Erythroblast (primary cell): ENCODE results near the gene PIGH.

Source experiments
- DNase-seq, 2 experiments: peaks; one replicate each; lab custom pipeline; 2025; lab: John Stamatoyannopoulos, UW
- GATA1 ChIP-seq: IDR thresholded peaks from 2 replicates; pipeline ENCODE4 v1.6.1; 2011; ENCODE audit warnings: low read depth, mild to moderate bottlenecking, control low read depth, low read length, moderate library complexity
- POLR2A ChIP-seq: IDR thresholded peaks from 2 replicates; pipeline ENCODE4 v1.6.1; 2011; ENCODE audit warnings: mild to moderate bottlenecking, low read length

PIGH gene

DNA sequence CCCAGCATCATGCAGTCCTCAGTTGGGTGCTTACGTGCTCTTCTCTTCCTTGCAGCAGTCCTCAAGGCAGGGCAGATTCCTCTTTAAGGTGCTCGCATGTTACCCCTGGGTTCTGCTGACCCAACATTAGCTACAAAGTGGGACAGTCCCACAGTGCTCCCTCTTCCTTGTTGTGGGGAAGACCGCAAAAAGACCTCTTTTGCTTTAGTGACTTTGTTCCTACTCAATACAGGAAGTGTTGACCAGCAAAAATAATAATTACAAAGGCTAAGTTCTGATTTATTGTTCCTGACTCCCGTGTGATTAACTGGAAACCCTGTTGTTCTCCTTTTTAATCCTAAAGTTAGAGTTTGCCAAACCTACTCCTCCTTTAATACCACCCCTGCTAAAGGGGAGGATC lies 13.7 kb downstream of the PIGH start:
- no peak for DNase-seq
- TF ChIP-seq GATA1 = no peak
- no peak for TF ChIP-seq POLR2A

DNA sequence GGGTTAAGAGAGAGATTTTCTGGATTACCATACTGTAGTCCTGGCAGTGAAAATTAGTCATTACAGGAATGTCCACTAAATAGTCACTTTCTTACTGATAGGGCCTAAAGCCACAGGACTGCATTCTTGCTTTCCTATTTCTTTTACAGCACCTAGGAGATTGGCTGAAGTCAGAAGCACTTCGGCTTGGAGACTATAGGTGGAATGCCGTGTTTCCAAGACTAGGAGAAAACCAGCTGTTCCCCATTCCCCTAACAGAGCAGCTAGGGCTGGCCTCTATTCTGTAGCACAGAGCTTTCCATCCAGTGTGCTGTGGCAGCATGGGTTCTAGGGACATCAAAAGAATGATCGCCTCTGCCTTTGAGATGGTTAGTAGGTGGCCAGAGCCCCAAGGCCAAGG lies 15.1 kb downstream of the PIGH start:
- DNase-seq = no peak
- TF ChIP-seq POLR2A (no peak), GATA1 (no peak)

DNA sequence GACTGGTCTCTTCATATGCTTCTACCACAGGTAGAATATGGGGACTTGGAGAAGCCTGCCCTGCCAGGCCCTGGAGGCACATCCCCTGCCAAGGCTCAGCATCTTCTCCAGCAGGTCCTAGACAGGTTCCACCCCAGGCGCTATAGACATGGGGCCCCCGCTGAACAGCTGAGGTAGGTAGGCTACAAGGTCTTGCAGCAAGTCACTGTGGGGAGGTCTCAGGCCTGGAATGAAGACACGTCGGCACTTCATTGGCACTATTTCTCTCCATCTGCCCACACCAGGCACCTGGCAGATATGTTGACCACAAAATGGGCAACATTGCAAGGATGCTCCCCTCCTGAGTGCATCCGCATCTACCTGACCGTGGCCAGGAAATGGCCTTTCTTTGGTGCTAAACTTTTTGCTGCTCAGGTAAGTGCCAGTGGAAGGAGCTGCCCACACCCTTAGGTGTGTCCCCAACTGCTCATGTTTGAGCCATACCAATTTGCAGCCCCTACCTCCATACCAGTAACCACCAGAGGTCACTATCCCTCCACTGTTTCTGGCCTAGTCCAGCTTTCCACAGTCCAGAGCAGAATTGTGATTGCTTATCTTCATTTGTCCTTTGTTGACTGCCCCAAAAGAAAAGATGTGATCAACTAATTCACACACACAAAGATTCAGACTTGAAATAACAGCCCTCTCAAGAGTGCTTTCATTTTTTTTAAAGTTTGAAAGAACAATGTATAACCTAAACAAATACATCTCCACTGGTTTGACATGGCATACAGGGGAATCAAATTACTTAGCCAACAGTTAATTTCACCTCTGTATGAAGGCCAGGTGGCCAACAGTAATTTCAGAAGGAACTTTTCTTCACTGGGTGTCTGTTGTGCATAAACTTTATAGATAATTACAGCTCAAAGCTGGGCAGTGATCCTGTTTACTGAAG lies 16.1 kb downstream of the PIGH start:
- TF ChIP-seq POLR2A (no peak), GATA1 (no peak)
- DNase-seq = peak; percentile 65 to 78

DNA sequence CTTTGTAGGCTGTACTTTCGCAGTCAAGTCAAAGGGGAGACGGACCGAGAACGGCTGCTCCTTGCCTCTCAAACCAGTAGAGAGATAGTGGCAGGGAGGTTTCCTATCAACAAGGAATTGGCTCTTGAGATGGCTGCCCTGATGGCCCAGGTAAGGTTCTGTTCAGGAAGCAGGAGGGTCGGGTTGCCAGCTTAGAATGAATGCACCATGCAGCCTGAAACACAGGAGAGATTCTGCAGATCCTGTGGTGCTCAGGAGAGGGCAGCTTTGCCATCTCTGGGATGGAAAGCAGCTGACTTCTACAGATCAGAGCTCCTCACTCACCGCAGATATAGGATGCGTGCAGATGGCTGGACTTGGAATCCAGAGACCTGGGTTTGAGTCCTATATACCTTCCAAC lies 18.0 kb downstream of the PIGH start:
- TF ChIP-seq POLR2A (no peak), GATA1 (no peak)
- no peak for DNase-seq

DNA sequence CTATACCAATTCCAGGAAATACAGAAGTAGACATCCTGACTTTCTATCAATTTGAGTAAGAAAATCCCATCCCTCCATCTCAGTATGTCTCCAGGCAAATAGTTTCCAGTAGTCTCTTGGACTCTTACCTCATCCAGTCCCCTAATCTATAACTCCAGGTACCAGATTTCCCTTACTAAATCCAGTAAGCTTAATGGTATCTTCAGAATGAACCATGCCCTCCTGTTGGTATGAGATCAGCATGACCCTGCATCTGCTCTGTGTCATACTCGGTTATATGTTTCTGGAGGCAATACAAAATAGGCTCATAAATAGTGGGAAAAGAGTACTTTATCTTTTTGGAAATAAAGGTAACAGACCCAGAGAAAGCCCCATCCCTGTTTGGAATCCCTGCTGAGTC lies 18.4 kb downstream of the PIGH start:
- TF ChIP-seq POLR2A (no peak), GATA1 (no peak)
- no peak for DNase-seq

DNA sequence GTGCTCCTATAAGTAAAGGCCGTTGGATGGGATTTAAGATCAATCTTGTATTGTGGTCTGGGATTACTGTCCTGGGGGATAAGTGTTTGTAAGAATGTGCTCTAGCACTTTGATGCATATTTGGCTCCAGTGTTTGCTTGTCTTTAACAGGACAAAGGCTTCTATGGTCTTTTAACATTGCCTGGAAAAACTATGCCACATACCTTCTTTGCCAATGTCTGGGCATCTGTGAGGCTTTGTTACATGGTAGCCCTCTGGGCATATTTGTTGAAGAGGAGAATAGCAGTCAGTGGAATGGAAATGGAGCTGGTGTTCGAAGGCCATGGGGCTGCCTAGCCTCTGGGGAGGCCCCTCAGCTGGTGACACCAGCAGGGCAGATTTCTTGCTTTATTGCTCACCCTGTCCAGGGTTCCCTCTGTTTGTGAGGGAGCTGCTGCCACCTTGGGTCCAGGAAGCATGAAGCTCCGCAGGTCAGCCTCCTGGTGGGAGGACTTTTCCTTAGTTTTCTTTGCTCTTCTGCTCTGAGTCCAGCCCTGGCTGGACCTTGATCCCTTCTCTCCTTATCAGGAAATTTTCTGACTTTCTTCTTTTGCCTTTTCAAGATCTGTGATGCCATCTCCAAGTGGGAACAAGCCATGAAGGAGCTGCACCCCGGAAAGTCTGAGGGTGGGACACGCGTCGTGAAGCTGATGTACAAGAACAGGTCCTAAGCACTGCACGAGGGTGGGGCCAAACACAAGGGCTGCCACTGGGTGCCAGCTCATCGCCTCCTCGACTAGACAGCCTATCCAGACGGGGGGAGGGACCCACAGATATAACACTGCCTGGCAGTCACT lies 19.5 kb downstream of the PIGH start:
- TF ChIP-seq GATA1 (no peak), POLR2A (no peak)

DNA sequence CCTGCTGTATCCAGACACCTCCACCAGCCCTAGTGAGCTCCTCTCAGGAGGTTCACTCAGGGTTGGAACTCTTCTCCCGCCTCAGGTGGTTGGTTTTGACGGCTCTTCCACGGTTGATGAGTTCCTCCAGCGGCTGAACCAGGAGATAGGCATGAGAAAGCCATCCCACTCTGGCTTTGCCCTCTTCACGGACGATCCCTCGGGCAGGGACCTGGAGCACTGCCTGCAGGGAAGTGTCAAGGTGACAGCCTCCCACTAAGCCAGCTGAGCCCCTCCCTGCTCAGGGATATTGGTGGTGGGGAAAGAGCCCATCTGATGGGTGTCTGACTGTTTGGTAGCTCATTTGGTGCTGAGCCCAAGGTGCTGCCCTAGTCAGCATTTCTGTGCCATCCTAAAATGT lies 20.4 kb downstream of the PIGH start:
- no peak for DNase-seq
- TF ChIP-seq POLR2A (no peak), GATA1 (no peak)

More for the DNA sequence above, 19.5 kb downstream of the PIGH start:
- no peak for DNase-seq

DNA sequence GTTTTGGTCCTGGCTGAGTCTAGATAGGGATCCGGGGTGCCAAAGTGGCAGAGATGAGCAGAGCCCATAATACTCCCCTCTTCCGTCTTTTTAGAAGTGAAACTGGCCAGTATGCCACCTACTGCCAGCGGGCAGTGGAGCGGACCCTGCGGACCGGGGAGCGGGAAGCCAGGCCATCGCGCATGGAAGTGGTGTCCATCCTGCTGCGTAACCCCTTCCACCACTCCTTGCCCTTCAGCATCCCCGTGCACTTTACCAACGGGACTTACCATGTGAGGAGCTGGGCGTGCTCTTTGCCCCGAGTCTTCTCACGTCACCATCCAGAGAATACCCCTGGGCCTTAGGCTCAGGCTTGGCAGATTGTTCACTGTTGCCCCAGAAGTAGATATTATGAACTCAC lies 21.0 kb downstream of the PIGH start:
- TF ChIP-seq POLR2A (no peak), GATA1 (no peak)
- no peak for DNase-seq

DNA sequence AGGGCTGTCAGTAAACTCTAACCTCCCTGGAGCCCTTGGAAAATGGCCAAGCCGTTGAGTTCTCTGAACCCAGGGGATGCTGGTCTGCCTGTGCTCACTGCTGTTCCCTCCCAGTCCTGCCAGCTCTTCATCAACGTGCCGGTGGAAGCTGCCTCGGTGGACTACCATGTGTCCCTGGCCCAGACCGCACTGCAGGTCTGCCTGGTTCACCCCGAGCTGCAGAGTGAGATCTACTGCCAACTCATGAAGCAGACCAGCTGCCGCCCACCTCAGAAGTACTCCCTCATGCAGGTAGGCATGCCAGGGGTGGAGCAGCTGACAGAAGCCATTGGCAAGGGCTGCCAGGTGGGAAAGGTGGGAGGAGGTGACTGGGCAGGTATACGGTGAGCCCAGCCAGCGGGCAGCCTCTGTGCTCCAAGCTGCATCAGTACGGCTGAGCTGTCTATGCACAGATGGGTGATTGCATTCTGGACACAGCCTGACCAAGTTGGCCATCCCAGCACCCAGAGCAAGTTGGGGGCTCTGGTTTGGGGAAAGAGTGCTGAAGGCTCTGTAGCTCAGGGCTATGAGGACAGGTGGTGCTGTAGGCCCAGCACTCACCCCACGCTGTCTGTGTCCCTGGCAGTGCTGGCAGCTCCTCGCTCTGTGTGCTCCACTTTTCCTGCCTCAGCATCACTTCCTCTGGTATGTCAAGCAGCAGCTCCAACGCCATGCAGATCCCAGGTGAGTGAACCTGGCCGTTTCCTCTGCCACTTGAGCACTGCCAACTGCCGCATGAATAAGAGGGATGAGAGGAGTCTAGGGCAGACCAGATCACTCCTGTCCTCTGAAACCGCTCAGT lies 21.9 kb downstream of the PIGH start:
- TF ChIP-seq POLR2A (no peak), GATA1 (no peak)
- DNase-seq = no peak

DNA sequence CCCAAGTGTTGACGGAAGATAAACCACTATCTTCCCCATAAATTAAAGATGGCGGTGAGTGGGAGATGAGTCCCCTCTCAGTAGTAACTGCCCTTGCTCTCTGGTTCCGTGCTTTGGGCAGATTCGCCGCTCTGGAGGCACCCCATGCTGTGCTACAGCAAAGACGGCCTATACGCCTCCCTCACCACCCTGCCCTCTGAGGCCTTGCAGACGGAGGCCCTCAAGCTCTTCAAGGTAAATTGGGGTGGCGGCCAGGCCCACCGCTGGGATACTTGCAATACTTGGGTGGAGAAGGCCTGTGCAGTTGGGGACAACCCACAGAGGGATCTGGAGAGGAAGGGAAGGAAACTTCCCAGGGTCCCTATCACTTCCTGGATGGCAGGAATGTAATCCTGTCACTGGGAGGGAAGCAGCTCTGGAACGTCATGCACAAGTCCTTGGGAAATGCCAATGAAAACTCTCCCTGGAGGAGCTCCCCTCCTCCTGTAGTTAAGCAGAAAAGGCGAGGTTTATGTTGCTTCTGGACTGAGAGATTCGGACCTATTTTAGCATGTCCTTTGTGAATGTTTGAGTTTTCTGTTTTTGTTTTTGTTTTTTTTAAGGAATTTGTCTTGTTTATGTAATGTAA lies 22.8 kb downstream of the PIGH start:
- TF ChIP-seq POLR2A (no peak), GATA1 (no peak)
- no peak for DNase-seq

DNA sequence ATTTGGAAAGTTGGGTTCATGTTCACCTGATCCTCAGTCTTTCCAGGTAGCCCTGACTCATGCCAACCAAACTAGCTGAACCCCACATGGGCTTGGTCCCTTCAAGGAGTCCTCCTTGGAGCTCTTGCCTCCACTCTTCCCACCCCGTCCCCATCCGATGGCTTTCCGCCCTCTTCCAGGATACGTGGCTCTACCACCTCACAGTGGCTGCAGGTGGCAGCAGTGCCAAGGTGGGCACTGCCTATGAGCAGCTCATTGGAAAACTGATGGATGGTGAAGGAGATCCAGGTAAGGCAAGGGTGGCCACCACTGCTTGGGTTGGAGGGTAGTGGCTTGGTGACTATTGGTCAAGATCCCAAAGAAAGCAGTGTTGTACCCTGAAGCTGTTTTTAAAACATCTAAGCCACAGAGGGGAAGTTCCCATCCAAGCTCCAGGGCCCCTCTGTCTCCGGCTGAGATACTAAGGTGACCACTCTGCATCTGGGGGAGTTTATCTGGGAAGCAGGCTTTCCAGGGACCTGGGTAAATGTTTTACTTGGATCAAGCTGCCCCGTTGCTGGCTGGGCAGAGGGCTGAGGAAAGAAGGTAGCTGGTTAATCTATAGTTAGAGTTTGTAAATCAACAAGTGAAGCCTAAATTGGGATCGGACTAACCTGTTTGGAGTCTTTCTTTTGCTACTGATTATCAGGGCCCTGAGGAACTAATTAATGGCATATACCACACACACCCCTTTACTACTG lies 23.7 kb downstream of the PIGH start:
- TF ChIP-seq GATA1 (no peak), POLR2A (no peak)
- DNase-seq = no peak

DNA sequence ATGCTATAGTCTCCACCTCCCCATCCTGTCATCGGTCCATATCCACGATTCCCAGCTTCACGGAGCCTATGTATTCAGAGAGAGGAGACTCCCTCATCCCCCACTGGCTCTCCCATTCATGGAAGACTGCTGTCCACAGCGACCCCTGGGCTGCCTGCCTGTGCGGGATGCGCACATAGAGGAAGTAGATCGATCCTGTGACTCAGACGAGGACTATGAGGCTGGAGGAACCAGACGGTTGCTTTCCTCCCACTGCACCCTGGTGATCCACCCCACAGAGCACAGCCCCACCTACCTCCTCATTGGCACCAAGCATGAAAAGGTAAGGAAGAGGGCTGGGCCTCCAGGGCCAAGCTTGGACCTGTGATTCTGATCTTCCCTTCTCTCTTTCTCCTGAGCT lies 24.4 kb downstream of the PIGH start:
- no peak for DNase-seq
- TF ChIP-seq POLR2A = no peak
- TF ChIP-seq GATA1 = no peak

DNA sequence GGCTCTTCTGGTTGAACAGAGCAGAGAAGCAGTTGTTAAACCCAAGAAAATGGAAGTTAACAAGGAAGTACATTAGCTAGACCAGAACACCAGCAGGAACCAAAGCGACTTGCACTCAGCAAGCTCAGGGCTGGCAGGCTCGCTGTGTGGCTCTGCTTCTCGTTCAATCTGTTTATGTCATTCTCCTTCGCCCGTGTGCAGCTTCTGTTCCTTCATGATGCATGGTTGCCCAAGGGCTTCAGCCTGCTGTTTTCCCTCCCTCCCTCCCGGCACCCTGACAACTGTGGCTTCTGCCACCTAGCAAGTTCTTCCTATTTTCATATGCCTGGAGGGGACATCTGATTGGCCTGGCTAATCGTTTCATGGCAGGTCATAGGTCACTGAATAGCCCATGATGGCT lies 25.3 kb downstream of the PIGH start:
- TF ChIP-seq GATA1 (no peak), POLR2A (no peak)
- DNase-seq = no peak
